Heart left ventricle (tissue), 13 donors: ENCODE data around the gene KANK3.

Experiments
- POLR2A ChIP-seq, 2 donors: fragments of 450-650 bp; IDR thresholded peaks; one replicate each; pipeline ENCODE4 v1.6.1; 2017; ENCODE audit warnings: antibody characterized with exemption in 2 of 2, mild to moderate bottlenecking in 2 of 2, moderate library complexity in 2 of 2
- TF ChIP-seq, protein P1 (sequence below), 12 donors: fragments of 200-600 bp; sonication (generic) in 4 of 12; IDR thresholded peaks; one replicate each; pipeline versions ENCODE4 v1.5.0 to v1.8.0; 2018 to 2022; ENCODE audit warnings: antibody characterized with exemption in 12 of 12, mild to moderate bottlenecking in 5 of 12
- donor health status: ischemic (EF 13 %, LVEDD 7.1; RV severe dilation, severe dysfunction).
- donor health status: DM: no; HTN: yes; CAD: no.
- donor health status: DM: no; HTN: no; CAD: no.
- donor health status: ischemic (EF 25% LVEDD 6.9; RV normal size, moderate dysfunction).
- donor health status: ischemic (EF 25% LVEDD 5.7; RV mildly dilated, moderate dysfunction).
- donor health status: ischemic (EF 35%, LVEDD 5.7; RV mildly dilated, moderate dysfunction).
- donor health status: nonischemic (EF 11% LVEDD 7.7; RV severe dilation, severe dysfunction).
- donor health status: DM: yes; HTN: yes; CAD: no.
- donor health status: PGD.
- donor health status: ischemic (EF 29% LVEDD 5.4; RV normal size, mild dysfunction).
- donor health status: nonischemic (EF 23%, LVEDD 6.1; RV moderate dilation, normal function).

DNA sequence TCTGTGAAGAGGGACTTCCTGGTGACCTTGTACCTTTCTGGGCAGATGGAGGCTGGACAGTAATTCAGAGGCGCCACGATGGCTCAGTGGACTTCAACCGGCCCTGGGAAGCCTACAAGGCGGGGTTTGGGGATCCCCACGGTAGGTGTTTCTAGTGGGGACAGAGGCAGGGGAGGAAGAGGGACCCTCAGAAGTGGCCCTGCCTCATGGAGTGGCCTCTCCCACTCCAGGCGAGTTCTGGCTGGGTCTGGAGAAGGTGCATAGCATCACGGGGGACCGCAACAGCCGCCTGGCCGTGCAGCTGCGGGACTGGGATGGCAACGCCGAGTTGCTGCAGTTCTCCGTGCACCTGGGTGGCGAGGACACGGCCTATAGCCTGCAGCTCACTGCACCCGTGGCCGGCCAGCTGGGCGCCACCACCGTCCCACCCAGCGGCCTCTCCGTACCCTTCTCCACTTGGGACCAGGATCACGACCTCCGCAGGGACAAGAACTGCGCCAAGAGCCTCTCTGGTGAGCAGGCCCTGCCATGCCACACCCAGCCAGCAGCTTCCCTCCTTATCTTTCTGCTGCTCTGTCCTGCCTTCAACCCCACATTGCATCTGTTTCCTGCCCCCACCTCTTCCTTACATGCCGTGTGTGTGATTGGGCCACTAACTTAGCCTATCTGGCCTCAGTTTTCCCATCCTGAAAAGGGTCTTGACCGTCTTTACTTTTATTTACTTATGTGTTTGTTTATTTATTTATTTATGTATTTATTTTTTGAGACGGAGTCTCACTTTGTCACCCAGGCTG, 28.1 kb upstream of the KANK3 start:
- TF ChIP-seq, protein P1, sequence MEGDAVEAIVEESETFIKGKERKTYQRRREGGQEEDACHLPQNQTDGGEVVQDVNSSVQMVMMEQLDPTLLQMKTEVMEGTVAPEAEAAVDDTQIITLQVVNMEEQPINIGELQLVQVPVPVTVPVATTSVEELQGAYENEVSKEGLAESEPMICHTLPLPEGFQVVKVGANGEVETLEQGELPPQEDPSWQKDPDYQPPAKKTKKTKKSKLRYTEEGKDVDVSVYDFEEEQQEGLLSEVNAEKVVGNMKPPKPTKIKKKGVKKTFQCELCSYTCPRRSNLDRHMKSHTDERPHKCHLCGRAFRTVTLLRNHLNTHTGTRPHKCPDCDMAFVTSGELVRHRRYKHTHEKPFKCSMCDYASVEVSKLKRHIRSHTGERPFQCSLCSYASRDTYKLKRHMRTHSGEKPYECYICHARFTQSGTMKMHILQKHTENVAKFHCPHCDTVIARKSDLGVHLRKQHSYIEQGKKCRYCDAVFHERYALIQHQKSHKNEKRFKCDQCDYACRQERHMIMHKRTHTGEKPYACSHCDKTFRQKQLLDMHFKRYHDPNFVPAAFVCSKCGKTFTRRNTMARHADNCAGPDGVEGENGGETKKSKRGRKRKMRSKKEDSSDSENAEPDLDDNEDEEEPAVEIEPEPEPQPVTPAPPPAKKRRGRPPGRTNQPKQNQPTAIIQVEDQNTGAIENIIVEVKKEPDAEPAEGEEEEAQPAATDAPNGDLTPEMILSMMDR (IDR thresholded peaks at IDR 0.05): no peak
- no peak for TF ChIP-seq POLR2A (IDR thresholded peaks at IDR 0.05)
